NK-92 treated with Interleukin-12 subunit alpha and Interleukin-12 subunit beta, amount 100 ng/mL, for 24 hours (cell line): ENCODE data around the gene TBCB.
"Not testable (repeated sequence)": the region's sequence is repeated elsewhere in the genome, so short reads cannot be mapped to it uniquely, and the experiment has no call there.

ENCODE experiments used
- DNase-seq: peaks from one replicate; lab custom pipeline; 2025; lab: John Stamatoyannopoulos, UW

TBCB gene

GRCh38 chr19:36173846-36174245 is 58.6 kb downstream of the TBCB start:
- not testable (repeated sequence) for DNase-seq
